H9 (cell line): ENCODE results near the gene GAMT. TPM values are rescaled to one million over a fixed set of nuclear protein-coding genes. Genes with fewer than 3 reads are reported as not detected.

Source experiments
- DNase-seq: peaks from one replicate; pipeline ENCODE4 v3.0.0-alpha.2; 2017
- H2AFZ ChIP-seq: one replicate; pipeline ENCODE4 v1.6.1; 2013; ENCODE audit warnings: mild to moderate bottlenecking, low read length, control low read depth, moderate library complexity
- H2AK5ac ChIP-seq: 2 replicates; pipeline ENCODE4 v1.6.1; 2013; ENCODE audit warnings: low read length, control low read depth, mixed read lengths; ENCODE audit not compliant: insufficient read length
- H2BK120ac ChIP-seq: one replicate; pipeline ENCODE4 v1.6.1; 2013; ENCODE audit warnings: low read depth, mild to moderate bottlenecking, low read length, control low read depth, inconsistent platforms; ENCODE audit not compliant: poor library complexity, severe bottlenecking
- H2BK12ac ChIP-seq: 2 replicates; pipeline ENCODE4 v1.6.1; 2013; ENCODE audit warnings: low read length, control low read depth, mixed read lengths, low read depth; ENCODE audit not compliant: insufficient read length
- H2BK15ac ChIP-seq: 2 replicates; pipeline ENCODE4 v1.6.1; 2013; ENCODE audit warnings: low read depth, low read length, control low read depth
- H2BK20ac ChIP-seq: one replicate; pipeline ENCODE4 v1.6.1; 2013; ENCODE audit warnings: low read depth, mild to moderate bottlenecking, low read length, control low read depth, inconsistent platforms; ENCODE audit not compliant: poor library complexity, severe bottlenecking
- H2BK5ac ChIP-seq: 2 replicates; pipeline ENCODE4 v1.6.1; 2013; ENCODE audit warnings: low read length, control low read depth, mixed read lengths; ENCODE audit not compliant: insufficient read length
- H3K14ac ChIP-seq: 2 replicates; pipeline ENCODE4 v1.6.1; 2013; ENCODE audit warnings: low read length, control low read depth; ENCODE audit not compliant: insufficient read depth
- H3K18ac ChIP-seq: 2 replicates; pipeline ENCODE4 v1.6.1; 2013; ENCODE audit warnings: low read depth, mild to moderate bottlenecking, mixed read lengths, low read length, control low read depth; ENCODE audit not compliant: insufficient read length
- H3K23ac ChIP-seq: 2 replicates; pipeline ENCODE4 v1.6.1; 2013; ENCODE audit warnings: low read length, control low read depth, mixed read lengths, low read depth; ENCODE audit not compliant: insufficient read length
- H3K23me2 ChIP-seq: 2 replicates; pipeline ENCODE4 v1.6.1; 2013; ENCODE audit warnings: low read depth, mild to moderate bottlenecking, mixed read lengths, low read length, control low read depth; ENCODE audit not compliant: insufficient read length, poor library complexity, severe bottlenecking
- H3K27ac ChIP-seq: 2 replicates; pipeline ENCODE4 v1.5.1; 2013; ENCODE audit warnings: low read length, control low read depth, mixed read lengths, low read depth; ENCODE audit not compliant: insufficient read length
- H3K27me3 ChIP-seq: 2 replicates; pipeline ENCODE4 v1.6.1; 2013; ENCODE audit warnings: low read length, control low read depth, inconsistent platforms; ENCODE audit not compliant: insufficient read depth
- H3K4ac ChIP-seq: 2 replicates; pipeline ENCODE4 v1.6.1; 2013; ENCODE audit warnings: low read depth, mild to moderate bottlenecking, control low read depth, inconsistent platforms, low read length, moderate library complexity
- H3K4me1 ChIP-seq: 2 replicates; pipeline ENCODE4 v1.6.1; 2013; ENCODE audit warnings: low read length, control low read depth, inconsistent platforms; ENCODE audit not compliant: insufficient read depth
- H3K4me2 ChIP-seq: 2 replicates; pipeline ENCODE4 v1.6.1; 2013; ENCODE audit warnings: low read length, control low read depth, mixed read lengths; ENCODE audit not compliant: insufficient read length, insufficient read depth
- H3K56ac ChIP-seq: 2 replicates; pipeline ENCODE4 v1.6.1; 2013; ENCODE audit warnings: low read depth, mild to moderate bottlenecking, mixed read lengths, low read length, control low read depth; ENCODE audit not compliant: insufficient read length
- H3K79me1 ChIP-seq: 2 replicates; pipeline ENCODE4 v1.6.1; 2013; ENCODE audit warnings: low read depth, mild to moderate bottlenecking, moderate library complexity, low read length, control low read depth, inconsistent platforms; ENCODE audit not compliant: insufficient read depth, poor library complexity, severe bottlenecking
- H3K79me2 ChIP-seq: 2 replicates; pipeline ENCODE4 v1.6.1; 2013; ENCODE audit warnings: low read length, control low read depth, inconsistent platforms; ENCODE audit not compliant: insufficient read depth
- H3K9ac ChIP-seq: 2 replicates; pipeline ENCODE4 v1.6.1; 2013; ENCODE audit warnings: low read length, control low read depth, mixed read lengths; ENCODE audit not compliant: insufficient read length; ENCODE audit errors: extremely low read depth
- H3K9me3 ChIP-seq: one replicate; pipeline ENCODE4 v1.6.1; 2013; ENCODE audit warnings: low read depth, low read length, inconsistent platforms; ENCODE audit not compliant: control insufficient read depth
- H3T11ph ChIP-seq: one replicate; pipeline ENCODE4 v1.6.1; 2013; ENCODE audit warnings: mild to moderate bottlenecking, low read length, control low read depth, inconsistent platforms
- H4K20me1 ChIP-seq: one replicate; pipeline ENCODE4 v1.6.1; 2013; ENCODE audit not compliant: control insufficient read depth, insufficient read length, insufficient read depth
- H4K5ac ChIP-seq: 2 replicates; pipeline ENCODE4 v1.6.1; 2013; ENCODE audit warnings: low read depth, mild to moderate bottlenecking, mixed read lengths, low read length, control low read depth; ENCODE audit not compliant: insufficient read length
- H4K8ac ChIP-seq: replicated peaks from 2 replicates; pipeline ENCODE4 v1.6.1; 2013; ENCODE audit warnings: low read length, control low read depth, mixed read lengths, low read depth; ENCODE audit not compliant: insufficient read length
- H4K91ac ChIP-seq: 2 replicates; pipeline ENCODE4 v1.6.1; 2013; ENCODE audit warnings: low read depth, mild to moderate bottlenecking, moderate library complexity, mixed read lengths, low read length, control low read depth; ENCODE audit not compliant: insufficient read length
- H3K27ac Mint-ChIP-seq, 3 experiments: 2 replicates in 2 of 3; 3 replicates in 1 of 3; pipeline ENCODE4 v1.8.0; 2020 to 2021; ENCODE audit warnings: mixed read lengths in 3 of 3, mild to moderate bottlenecking in 1 of 3, moderate library complexity in 1 of 3
- H3K27me3 Mint-ChIP-seq: 2 replicates; pipeline ENCODE4 v1.8.0; 2021; ENCODE audit warnings: low read depth, mild to moderate bottlenecking, moderate library complexity, mixed read lengths
- H3K36me3 Mint-ChIP-seq, 3 experiments: 2 replicates in 2 of 3; 3 replicates in 1 of 3; pipeline ENCODE4 v1.8.0; 2020 to 2021; ENCODE audit warnings: low read depth in 3 of 3, mixed read lengths in 3 of 3; ENCODE audit not compliant: insufficient read depth in 1 of 3
- H3K4me1 Mint-ChIP-seq, 2 experiments: 2 replicates each; pipeline ENCODE4 v1.8.0; 2020; ENCODE audit warnings: mixed read lengths in 2 of 2
- H3K4me3 Mint-ChIP-seq, 2 experiments: 2 replicates in 1 of 2; 3 replicates in 1 of 2; pipeline ENCODE4 v1.8.0; 2020 to 2021; ENCODE audit warnings: mild to moderate bottlenecking in 2 of 2, mixed read lengths in 2 of 2, moderate library complexity in 1 of 2
- H3K9me3 Mint-ChIP-seq, 2 experiments: 2 replicates in 1 of 2; 3 replicates in 1 of 2; pipeline ENCODE4 v1.8.0; 2020; ENCODE audit warnings: mild to moderate bottlenecking in 2 of 2, mixed read lengths in 2 of 2, moderate library complexity in 1 of 2
- CTCF ChIP-seq: fragments of 200-600 bp; sonication (generic); conservative IDR thresholded peaks from 3 replicates; pipeline ENCODE4 v1.8.0; 2021; ENCODE audit warnings: antibody characterized with exemption, mild to moderate bottlenecking
- WGBS: extraction: QIAGEN DNeasy Blood & Tissue Kit; methylation state at CpG from one replicate; pipeline ENCODE4 v1.1.7; 2013; ENCODE audit warnings: missing lambda C conversion rate, low lambda C conversion rate, mixed read lengths; ENCODE audit not compliant: insufficient read length; ENCODE audit errors: extremely low coverage; 5-methylcytosine and 5-hydroxymethylcytosine counted together
- total RNA-seq: library from RNA; stranded (reverse); gene quantifications from 2 replicates; pipeline ENCODE4 v1.2.1, GENCODE V29; 2021

The GAMT gene
- total RNA-seq, 1 experiment from 2014 or later = 26.6 TPM

GRCh38 chr19:1383017-1383311 lies 18.4 kb downstream of the GAMT start:
- Histone ChIP-seq H2AK5ac (no peak overlapping the region), H3K9ac (no peak overlapping the region), H3K27ac (no peak overlapping the region), H2BK5ac (no peak overlapping the region), H4K20me1 (no peaks in the 10 kb centered on the region), H3T11ph (no peak overlapping the region), H4K91ac (no peak overlapping the region), H3K23me2 (peaks cover 6% of the 10 kb centered on the region), H3K4me2 (peak overlapping the region; percentile 18), H2BK15ac (no peak overlapping the region), H3K56ac (no peak overlapping the region), H3K4ac (no peak overlapping the region), H2BK12ac (no peak overlapping the region), H2BK120ac (no peak overlapping the region), H4K8ac (no peak overlapping the region), H3K79me1 (peaks cover 6% of the 10 kb centered on the region), H3K14ac (no peak overlapping the region), H4K5ac (no peak overlapping the region), H2AFZ (no peak overlapping the region), H3K9me3 (no peaks in the 10 kb centered on the region), H3K4me1 (no peaks in the 10 kb centered on the region), H3K23ac (no peak overlapping the region), H3K27me3 (no peaks in the 10 kb centered on the region), H2BK20ac (no peak overlapping the region), H3K79me2 (peaks cover 3% of the 10 kb centered on the region; the same call in 1 of the 2 replicates), H3K18ac (no peak overlapping the region)
- H3K4me3 Mint-ChIP-seq = peak overlapping the region; percentile 77 to 91
- no peak for TF ChIP-seq CTCF
- no peak overlapping the region for H3K27ac Mint-ChIP-seq
- H3K36me3 Mint-ChIP-seq = peaks cover 2 to 4% (median 3%) of the 10 kb centered on the region in 3 experiments; a peak in 5 of 7 replicates
- DNase-seq = no peak
- H3K27me3 Mint-ChIP-seq = peaks cover 3% of the 10 kb centered on the region
- H3K9me3 Mint-ChIP-seq = peaks cover 3 to 5% of the 10 kb centered on the region in 2 experiments; a peak in 2 of 5 replicates
- peaks cover 13 to 20% of the 10 kb centered on the region in 2 experiments for H3K4me1 Mint-ChIP-seq
- WGBS = no CpG with 5 or more reads among the region's 9 CpGs
